ENCODE data around the gene ST6GALNAC3.

ST6GALNAC3 gene

DNA sequence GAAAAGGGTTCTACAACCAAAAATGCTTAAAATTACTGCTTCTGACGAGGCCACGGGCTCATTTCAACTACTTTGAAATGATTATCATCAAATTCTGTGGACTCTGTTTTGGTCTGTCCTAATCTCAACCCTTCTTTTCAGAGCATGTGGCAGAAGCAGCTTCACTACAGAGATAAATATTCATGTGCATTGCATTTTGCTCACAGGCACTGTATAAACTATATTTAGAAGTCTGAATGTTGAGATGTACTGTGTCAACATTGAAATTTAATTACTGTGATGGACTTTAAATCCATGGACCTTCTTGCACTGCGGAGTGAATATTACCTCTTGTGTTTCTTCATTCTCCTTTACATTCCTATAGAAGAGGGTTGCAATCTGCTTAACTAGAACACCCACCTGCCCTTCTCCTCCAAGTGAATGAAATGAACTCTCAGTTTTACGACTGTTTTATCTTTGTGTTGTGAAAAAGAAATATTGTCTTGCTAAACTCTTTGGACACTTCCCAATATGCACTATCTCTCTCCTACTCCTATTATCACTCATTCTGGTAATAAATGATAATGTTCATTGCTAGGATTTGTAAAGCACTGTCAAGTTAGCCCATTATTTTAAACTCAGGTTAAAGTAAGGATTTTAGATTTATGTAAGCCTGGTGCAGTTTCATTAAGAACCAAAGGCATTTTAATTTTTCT, 511.6 kb downstream of the ST6GALNAC3 start:
- no peak for DNase-seq (ENCODE audit: low spot score)

DNA sequence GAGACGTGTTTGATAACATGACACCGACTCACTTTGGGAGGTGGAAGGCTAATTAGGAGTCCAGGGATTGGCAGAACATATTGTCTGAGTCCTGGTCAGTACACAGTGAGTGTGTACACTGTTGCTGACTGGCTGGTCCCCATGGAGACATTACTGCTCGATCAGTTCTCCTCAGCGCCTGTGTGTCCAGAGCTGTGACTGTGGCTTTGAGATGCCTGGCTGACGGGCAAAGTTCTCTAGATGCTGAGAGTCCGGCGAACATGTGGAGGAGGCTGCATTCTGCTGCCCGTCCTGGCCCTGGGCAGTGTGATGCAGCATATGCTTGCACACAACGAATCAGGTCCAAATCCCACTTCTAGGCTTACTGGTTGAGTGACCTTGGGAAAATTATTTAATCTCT, 512.7 kb downstream of the ST6GALNAC3 start:
- peak; percentile 1 for DNase-seq (ENCODE audit: low spot score)

DNA sequence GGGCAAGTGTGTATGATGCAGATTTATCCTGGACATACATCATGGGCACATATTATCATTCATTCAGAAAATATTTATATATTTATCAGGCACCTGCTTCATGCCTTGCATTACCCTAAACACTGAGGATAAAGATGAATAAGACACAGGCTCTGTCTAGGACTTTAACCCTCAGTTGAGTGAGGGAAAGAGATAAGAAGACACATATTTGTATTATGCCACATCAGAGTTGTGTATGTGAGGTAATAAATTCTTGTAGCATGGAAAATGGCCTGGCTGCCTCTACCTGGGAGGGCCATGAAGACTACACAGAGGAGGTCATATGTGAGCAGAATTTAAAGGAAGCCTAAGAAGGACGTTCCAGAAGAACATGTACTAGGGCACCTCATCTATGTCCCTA, 516.9 kb downstream of the ST6GALNAC3 start:
- no peak for DNase-seq (ENCODE audit: low spot score)

DNA sequence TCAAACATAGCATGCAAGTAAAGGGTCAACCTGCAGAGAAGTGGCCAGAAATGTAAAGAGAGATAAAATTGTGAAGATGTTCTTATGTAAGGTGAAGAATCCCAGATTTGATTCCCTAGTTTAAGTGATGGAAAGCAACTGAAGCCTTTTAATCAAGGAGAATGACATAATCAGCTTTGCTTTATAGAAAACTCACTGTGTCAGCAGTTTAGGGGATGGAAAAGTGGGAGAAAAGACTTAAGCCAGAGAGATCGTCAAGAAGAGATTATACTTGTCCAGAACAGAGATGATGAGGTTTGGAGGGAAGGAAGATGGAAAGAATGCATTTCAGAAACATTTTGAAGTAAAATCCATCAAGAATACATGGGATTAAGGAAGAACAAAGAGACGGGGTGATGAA, 517.4 kb downstream of the ST6GALNAC3 start:
- no peak for DNase-seq (ENCODE audit: low spot score)

DNA sequence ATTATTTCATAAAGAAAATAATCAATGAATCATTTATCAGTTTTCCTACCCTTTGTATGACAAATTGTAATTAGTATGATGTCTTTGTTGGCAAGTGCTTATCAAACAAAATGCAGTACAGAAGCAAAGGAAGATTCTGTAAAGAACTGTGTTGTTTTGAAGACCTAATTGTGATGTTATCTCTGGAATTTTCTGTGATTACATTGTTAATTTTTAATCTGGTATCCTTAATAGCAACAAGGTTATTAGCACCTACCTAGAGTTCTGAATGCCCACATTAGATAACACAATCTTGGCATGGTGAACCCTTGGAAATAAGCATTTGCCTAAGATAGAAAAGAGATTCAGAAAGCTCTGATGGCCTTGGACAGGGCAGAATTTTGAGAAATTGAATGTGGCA, 518.6 kb downstream of the ST6GALNAC3 start:
- DNase-seq (ENCODE audit: low spot score), result no peak

DNA sequence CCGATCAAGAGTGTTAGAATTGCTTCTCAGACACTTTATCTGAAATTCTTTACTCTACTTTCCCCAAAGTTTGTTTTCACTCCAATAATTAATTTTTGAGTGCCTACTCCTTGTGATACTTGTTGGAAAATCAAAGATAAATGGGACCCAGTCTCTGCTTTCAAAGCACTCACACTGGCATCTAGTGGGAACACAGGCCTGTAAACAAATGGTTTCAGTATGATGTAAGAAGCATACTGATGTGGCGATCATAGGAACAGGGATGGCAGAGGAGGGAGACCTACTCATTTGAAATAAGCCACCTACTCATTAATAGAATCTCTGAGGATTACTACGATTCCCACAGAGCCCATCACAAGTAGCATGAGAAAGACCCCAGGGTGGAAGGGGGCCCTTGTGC, 519.1 kb downstream of the ST6GALNAC3 start:
- no peak for DNase-seq (ENCODE audit: low spot score)

DNA sequence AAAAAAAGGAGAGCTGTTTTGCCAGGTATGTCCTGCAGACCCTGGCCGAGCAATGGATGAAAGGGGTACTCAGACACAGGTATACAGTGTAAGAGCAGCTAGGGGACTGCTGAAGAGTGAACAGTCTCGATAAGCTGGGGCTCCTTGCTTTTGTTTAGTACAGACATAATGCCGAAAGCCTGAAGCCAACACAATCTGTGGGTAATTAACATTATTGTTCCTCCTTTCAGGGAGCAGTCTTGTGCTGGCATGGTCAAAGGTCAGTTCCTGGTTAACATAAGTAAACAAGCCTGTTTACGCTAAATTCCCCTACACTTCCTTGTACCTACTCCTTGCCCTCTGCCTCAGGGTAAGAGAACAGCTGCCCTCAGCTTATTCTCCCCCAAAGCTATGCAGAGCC, 520.5 kb downstream of the ST6GALNAC3 start:
- no peak for DNase-seq (ENCODE audit: low spot score)

DNA sequence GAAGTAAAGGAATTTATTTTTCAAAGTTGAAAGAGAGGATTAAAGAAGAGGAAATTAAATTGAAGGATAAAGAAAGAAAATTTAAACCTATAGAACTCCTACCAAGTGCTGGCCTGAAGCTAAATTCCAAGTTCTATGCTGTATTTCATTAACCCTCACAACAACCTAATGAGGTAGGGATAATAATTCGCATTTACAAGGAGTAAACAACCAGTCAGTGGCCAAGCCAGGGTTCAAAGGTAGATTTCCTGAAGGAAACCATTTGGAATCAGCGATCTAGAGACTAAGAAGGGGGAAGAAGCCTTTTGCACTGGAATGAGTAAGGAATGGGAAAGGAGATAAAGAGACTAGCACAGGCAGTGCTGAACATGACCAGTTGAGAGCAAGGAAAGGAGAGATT, 526.9 kb downstream of the ST6GALNAC3 start:
- DNase-seq (ENCODE audit: low spot score), result no peak

DNA sequence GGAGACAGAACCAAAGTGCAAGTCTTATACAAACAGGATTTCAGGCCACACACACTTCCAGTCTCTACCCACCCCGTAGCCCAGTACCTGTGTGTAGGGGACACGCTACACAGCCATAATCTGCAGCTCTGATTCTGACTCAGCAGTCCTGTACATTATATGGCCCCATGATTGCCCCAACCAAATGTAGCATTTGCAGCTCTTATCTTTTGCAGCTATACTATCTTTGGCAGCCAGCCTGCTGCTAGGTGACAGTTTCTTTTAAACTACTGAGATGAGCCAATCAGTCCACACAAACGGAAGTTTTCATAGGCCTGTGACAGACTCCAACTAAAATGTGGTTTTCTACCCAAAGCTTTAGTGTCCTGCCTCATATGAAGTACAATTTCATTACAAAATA, 533.2 kb downstream of the ST6GALNAC3 start:
- no peak for DNase-seq (ENCODE audit: low spot score)

DNA sequence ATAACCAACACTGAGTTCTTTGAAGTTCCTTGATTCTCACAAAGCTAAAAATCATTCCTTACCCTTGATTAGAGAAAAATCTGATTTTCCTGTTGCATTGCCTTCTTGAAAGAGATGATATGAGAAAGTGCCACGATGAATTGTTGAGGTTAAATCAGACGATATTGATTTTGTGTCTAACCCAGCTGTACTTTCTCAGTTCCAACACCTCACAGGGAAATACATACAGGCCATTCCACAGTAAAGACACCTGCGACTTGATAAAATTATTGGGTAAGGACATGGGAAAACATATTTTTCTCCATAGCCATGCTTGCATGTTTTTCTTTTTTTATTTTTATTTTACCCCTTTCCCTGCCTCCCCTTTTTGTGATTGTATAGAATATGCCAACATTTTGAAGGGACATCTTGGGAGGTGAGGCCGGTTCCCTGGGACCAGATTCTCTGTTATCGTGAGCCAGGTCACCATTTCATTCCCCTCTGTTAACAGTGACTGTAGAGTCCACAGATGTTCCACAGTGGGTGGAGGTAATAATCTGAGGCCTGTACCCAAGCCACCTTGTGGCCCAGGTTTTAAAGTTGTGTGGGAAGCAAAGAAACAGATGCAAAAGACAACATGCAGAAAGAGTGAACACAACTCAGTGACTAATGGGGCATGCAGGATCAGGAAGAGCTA, 537.4 kb downstream of the ST6GALNAC3 start:
- DNase-seq (ENCODE audit: low spot score), result no peak

DNA sequence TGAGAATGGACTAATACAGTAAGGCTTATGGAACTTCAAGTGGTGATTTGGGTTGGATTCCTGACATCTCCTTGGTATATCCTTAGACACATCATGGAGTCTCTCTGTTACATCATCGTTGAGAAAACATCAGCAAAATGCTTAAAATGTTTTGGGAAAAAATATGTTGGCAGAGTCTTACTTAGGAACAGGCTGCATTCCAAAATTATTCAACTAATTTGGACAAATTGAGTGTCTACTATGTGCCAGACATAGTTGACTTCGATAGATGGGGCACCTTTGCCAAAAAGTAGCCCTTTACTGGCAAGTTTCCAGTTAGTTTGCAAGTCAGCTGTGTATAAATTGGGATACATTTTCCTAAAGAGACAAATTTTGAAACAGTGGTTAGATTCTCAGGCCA, 539.3 kb downstream of the ST6GALNAC3 start:
- no peak for DNase-seq (ENCODE audit: low spot score)

DNA sequence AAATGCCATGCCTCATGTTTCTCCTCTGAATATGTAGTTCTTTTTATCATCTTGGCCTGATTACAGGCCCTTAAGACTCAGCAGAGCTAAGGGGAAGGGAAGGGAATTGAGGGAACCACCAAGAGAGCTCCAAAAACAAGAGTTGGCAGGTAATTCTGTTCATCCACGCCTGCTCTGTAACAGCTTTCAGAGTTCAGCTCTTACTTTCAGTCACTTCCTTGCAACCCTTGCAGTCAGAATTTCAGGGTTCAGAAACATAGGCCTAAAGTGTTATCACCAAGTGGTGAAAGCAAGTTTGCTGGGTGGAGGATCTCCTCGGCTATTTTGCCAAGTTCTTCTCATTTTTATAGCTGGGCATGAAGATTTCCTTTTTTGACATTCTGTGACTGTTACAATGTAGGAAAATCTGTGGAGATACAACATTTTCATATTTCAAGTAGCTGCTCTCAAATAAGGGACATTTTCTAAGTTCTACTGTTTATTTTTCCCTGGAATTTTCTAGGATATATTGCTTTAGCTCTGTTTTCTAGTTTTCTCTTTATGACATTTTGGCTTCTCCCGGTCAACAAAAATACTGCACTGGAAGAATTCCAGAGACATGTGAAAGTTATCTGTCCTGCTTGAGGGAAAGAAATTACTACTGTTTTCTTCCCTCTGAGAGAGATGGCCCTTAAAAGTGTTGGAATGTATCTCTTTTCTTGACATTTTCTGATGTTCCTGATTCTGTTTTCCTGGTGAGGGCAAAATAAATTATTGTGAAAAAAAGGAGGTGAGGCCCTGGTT, 540.9 kb downstream of the ST6GALNAC3 start:
- no peak for DNase-seq (ENCODE audit: low spot score)

DNA sequence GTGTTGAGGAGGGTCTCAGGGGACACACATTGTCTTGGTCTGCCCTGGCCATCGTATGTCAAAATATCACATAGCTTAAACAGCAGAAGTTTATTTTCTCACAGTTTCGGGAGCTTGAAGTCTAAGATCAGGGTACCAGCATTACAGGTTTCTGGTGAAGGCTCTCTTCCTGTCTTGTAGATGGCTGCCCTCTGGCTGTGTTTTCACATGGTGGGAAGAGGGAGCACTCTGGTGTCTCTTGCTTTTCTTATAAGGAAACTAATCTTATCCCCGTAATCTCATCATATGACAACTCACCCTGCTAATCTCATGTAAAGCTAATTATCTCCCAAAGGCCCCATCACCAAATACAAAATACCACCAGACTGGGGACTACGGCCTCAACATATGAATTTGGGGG, 545.8 kb downstream of the ST6GALNAC3 start:
- no peak for DNase-seq (ENCODE audit: low spot score)

DNA sequence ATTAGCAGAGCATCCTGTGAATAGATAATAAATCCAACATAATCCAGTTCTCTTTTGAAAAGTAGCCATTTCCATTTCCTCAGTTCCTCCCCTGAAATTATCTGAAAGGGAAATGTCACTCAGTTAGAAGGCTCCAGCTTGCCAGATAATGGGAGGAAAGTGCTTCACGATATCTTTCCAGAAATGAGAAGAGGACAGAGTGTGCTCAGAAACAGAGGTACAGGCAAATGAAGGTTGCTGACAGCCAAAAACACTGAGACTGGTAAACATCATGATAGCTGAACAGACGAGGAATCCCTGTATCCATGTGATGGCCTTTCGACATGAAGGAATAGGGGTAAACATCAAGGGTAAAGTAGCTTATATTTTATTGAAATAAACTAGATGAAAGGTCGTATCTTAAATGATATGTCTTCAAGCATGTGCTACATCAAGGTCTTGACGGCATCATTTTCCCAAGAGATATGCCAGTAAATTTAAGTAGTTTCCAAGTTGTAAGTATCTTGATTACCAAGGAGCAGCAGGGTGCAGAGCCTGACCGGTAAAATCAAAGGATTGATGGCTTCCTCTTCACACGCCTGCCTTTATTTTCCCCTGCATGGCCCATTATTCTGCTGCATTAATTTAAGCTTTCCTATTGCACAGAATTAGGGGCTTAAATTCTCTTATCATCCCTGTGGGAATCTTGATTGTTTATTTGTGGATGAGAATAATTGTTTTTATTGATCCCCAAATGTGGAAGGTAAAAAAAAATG, 548.4 kb downstream of the ST6GALNAC3 start:
- no peak for DNase-seq (ENCODE audit: low spot score)

DNA sequence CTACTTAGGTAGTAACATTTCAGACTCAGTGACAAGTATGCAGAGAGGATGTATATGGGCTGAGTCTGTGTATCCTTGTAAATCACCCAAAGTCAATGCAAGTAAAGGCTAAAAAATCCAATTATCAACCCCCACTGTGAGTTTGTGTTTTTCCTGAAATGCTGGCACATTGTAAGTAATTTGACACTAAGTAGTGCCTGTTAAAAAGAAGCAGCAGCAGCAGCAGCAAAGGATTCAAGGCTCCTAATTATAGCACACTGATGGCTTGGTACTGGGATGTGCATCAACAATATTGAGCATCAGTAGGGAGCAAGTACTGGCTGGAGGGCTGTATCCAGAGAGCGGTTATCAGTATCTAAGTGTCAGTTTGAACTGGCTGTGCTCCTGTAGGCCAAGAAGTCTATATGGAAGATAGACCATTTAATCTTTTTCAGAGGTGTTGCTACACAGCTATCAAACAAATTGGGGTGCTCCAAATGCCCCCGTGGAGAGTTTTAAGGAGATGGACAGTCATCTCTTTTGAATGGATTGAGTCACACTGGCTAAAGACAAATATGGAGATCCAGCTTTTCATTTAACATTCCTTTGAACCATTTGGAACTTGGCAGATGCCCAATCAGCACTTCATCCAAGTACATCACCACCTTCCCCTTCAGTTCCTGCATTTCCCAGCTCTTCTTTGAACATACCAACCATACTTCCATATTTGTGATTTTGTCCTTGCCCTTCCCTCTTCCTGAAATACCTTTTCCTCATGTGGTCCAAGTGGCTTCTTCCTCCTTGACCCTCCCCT, 551.5 kb downstream of the ST6GALNAC3 start:
- no peak for DNase-seq (ENCODE audit: low spot score)

DNA sequence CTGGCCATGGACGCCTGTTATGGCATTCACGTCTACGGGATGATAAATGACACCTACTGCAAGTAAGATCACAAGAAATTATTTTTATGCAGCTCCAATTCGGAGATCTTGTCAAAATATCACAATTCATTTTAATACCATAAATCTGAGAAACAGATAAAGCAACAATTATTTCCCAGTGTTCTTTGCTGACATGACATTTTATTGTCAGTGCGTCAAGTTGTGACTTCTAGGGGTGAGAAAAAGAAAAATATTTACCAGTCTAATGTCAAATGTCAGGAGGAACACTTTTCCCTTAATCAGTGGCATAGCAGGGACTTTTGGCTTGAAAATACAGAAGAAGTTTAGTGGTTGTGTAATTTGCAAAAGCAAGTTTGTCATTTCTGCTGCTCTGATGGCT, 553.0 kb downstream of the ST6GALNAC3 start:
- no peak for DNase-seq (ENCODE audit: low spot score)

DNA sequence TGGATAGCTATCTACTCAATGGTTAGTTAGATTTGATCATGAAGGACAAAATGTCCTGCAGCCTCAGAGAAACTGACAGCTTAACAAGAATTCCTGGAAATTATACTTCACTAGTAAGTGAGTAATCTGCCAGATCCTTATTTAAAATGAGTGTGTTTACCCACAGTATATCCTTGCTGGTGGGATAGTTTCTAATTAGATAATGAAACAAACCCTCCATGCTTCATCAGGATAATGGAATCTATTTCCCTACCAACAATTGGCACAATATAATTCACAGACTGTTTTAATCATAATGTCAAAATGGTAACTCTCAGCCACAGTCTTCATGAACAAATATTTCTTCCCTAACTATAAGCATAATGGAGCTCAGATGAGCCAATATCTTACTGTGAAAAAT, 553.4 kb downstream of the ST6GALNAC3 start:
- no peak for DNase-seq (ENCODE audit: low spot score)

DNA sequence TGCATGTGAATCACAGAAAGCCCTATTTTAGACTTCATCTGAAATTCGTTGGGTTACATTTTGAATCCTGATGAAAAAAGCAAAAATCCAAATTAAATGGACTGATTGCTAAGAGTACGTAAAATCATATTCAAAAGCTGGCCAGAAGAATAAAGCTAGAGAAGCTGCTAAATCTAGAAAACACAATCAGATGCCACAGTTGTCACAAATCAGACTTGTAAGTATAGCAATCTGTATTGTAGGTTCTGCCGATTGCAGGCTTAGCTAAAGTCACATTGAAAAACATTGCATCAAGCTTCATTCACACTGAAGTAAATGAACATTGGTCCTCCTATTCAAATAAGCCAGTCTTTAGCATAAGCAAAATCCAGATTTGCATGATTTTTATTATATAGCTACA, 557.6 kb downstream of the ST6GALNAC3 start:
- no peak for DNase-seq (ENCODE audit: low spot score)

DNA sequence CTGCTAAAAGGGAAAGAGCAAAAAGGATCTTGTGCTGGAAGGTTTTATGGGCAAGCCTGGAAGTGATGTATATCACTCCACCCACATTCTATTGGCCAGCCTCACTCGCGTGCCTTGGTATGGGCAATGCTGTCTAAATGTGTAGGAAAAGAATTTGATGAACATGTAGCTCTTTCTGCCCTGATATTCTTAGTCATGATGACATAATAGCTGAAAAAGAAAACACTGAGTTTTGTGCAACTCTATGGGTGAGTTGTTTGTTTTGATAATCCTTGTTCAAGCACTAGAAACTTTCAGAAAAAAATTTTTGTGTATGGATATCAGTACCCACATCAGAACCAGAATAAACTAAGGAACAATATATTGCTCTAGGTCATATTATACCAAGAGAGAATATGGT, 561.2 kb downstream of the ST6GALNAC3 start:
- DNase-seq (ENCODE audit: low spot score), result no peak

DNA sequence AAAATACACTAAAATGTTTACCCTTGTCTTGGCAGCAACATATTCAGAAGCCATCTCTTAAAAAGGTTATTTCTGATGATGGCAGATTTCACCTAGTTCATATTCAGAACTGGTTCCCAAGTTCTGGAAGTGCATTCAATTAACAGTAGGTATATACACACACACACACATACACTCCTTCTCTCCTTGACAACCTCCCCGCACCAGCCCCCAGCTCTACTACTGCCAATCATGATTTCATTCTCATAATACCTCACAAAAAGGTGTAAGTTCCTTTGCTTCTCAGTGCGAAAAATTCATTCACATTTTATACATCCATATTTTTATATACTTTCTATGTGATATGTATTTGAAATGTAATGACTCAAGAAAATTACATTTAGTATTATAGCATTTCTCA, 564.6 kb downstream of the ST6GALNAC3 start:
- no peak for DNase-seq (ENCODE audit: low spot score)

DNA sequence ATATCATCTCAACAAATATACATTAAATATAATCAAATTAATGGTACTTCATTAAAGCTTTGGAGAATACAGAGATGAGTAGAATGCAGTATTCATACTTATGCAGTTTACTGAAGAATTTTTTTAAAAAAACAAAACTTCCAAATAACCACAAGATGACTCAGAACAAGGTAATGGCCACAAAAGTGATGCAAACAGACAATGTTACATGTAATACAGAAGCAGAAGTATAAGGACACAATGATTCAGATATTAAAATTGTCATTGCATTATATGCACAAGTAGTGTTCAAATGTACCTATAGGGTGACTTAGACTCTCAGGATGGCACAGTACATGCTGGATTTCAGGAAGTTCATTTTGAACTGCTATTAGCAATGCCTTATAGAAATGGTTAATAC, 565.5 kb downstream of the ST6GALNAC3 start:
- DNase-seq (ENCODE audit: low spot score), result no peak

DNA sequence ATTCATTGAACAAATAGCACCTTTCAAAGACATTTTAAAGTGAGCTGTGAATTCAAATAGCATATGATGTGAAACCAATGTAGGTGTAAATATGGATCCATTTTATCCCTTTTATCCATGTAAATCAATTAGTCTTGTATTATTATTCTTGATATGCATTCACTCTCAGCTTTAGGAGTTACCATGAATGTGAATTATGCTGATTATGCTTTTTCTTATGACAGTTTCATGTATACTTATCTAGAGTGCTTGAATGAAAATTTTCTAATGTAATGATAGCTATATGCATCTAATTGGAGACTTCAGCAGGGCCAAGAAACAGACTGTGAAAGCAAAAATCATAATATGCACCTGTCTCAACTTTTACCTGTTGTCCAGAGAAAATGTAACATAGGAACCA, 566.2 kb downstream of the ST6GALNAC3 start:
- no peak for DNase-seq (ENCODE audit: low spot score)
